ENCODE measurements around the gene MAPK10.

- TF ChIP-seq CTCF (IDR thresholded peaks at IDR 0.05; ENCODE audit: low read depth, low read length) (peak; percentile 32), POLR2A (IDR thresholded peaks at IDR 0.05; ENCODE audit: extremely low read depth, insufficient read length) (no peak), MAX (IDR thresholded peaks at IDR 0.05; ENCODE audit: low read depth, low read length) (no peak)
Measured at GRCh38 chr4:85968945-85969819, 390.7 kb downstream of the MAPK10 start.

Measured in NB4 (cell line).